Keratinocyte (primary cell): Measurements from ENCODE around the gene GRAMD1C. TPM values are rescaled to one million over a fixed set of nuclear protein-coding genes. Genes with fewer than 3 reads are reported as not detected.
A peak's percentile ranks its signal among the peaks of the same experiment; 100 is the strongest.

Experiments used
- DNase-seq: peaks from one replicate; pipeline ENCODE4 v3.0.0-alpha.2; 2011; ENCODE audit warnings: low read depth, missing footprints, low spot score
- FAIRE-seq: peaks from 2 replicates; lab custom pipeline; 2011; peaks lifted over from hg19 to GRCh38; lab: Jason Lieb, UNC
- H2AFZ ChIP-seq: 2 replicates; pipeline ENCODE4 v1.6.0; 2012; ENCODE audit warnings: low read length, control low read depth, inconsistent platforms; ENCODE audit not compliant: control insufficient read depth
- H3K27ac ChIP-seq: 2 replicates; pipeline ENCODE4 v1.5.1; 2011; ENCODE audit warnings: low read length; ENCODE audit not compliant: control insufficient read depth, insufficient read depth
- H3K27me3 ChIP-seq: 3 replicates; pipeline ENCODE4 v1.6.0; 2011; ENCODE audit warnings: low read length; ENCODE audit not compliant: control insufficient read depth, insufficient read depth; ENCODE audit errors: extremely low read depth
- H3K36me3 ChIP-seq, 2 experiments: 2 replicates in 1 of 2; 3 replicates in 1 of 2; pipeline ENCODE4 v1.5.1; 2011; ENCODE audit warnings: low read length in 2 of 2, mild to moderate bottlenecking in 1 of 2; ENCODE audit not compliant: control insufficient read depth in 2 of 2, insufficient read depth in 2 of 2; ENCODE audit errors: extremely low read depth in 1 of 2
- H3K4me1 ChIP-seq: 3 replicates; pipeline ENCODE4 v1.5.1; 2011; ENCODE audit warnings: low read length; ENCODE audit not compliant: control insufficient read depth, insufficient read depth; ENCODE audit errors: extremely low read depth
- H3K4me2 ChIP-seq: 3 replicates; pipeline ENCODE4 v1.6.0; 2011; ENCODE audit warnings: low read depth, low read length; ENCODE audit not compliant: control insufficient read depth, insufficient read depth; ENCODE audit errors: extremely low read depth
- H3K4me3 ChIP-seq, 3 experiments: fragments of 200-600 bp in 1 of 3; sonication (generic) in 1 of 3; 2 replicates in 2 of 3; 3 replicates in 1 of 3; pipeline ENCODE4 v1.5.1; 2011 to 2016; ENCODE audit warnings: low read length in 3 of 3, mild to moderate bottlenecking in 3 of 3, control low read depth in 2 of 3, inconsistent platforms in 1 of 3, low read depth in 1 of 3, mixed read lengths in 1 of 3, mixed run types in 1 of 3, moderate library complexity in 1 of 3; ENCODE audit not compliant: control insufficient read depth in 2 of 3, insufficient read depth in 2 of 3; ENCODE audit errors: extremely low read depth in 1 of 3
- H3K79me2 ChIP-seq: 2 replicates; pipeline ENCODE4 v1.6.0; 2012; ENCODE audit warnings: low read length; ENCODE audit not compliant: control insufficient read depth, insufficient read depth
- H3K9ac ChIP-seq: 3 replicates; pipeline ENCODE4 v1.6.0; 2011; ENCODE audit warnings: low read length; ENCODE audit not compliant: control insufficient read depth, insufficient read depth; ENCODE audit errors: extremely low read depth
- H3K9me1 ChIP-seq: 3 replicates; pipeline ENCODE4 v1.6.0; 2011; ENCODE audit warnings: low read length; ENCODE audit not compliant: control insufficient read depth, insufficient read depth; ENCODE audit errors: extremely low read depth
- H3K9me3 ChIP-seq: 2 replicates; pipeline ENCODE4 v1.5.1; 2012; ENCODE audit warnings: low read depth, low read length; ENCODE audit not compliant: control insufficient read depth
- H4K20me1 ChIP-seq: 3 replicates; pipeline ENCODE4 v1.6.0; 2011; ENCODE audit warnings: low read length; ENCODE audit not compliant: control insufficient read depth, insufficient read depth; ENCODE audit errors: extremely low read depth
- EZH2 ChIP-seq: IDR thresholded peaks from one replicate; pipeline ENCODE4 v1.6.1; 2012; ENCODE audit warnings: inconsistent platforms, mild to moderate bottlenecking, low read length, moderate library complexity
- dilution Hi-C: fragments of 300-500 bp; cut with MboI; formaldehyde crosslinking; loops from one replicate; pipeline ENCODE4 v1.7.0; 2020; ENCODE audit warnings: low sequenced_read_pairs; ENCODE audit not compliant: extremely low pct_ligation_motif_present
- polyA plus RNA-seq, 5 experiments: library from polyadenylated mRNA; depleted of rRNA in 3 of 5; stranded (reverse) in 3 of 5; stranded (forward) in 1 of 5; unstranded in 1 of 5; fragments of >200 nt; gene quantifications; 1 replicate in 1 of 5; 2 replicates in 3 of 5; 3 replicates in 1 of 5; pipeline versions ENCODE4 v1.2.1 to v1.2.3, GENCODE V29; 2011 to 2012; ENCODE audit warnings: missing spikeins in 2 of 5, low read depth in 1 of 5, low replicate concordance in 1 of 5
- TF ChIP-seq, protein P1 (sequence below), 3 experiments: IDR thresholded peaks in 1 of 3; conservative IDR thresholded peaks in 1 of 3; optimal IDR thresholded peaks in 1 of 3; 2 replicates in 2 of 3; 3 replicates in 1 of 3; pipeline versions ENCODE3 to v1.5.1; 2011; ENCODE audit warnings: low read length in 3 of 3, mild to moderate bottlenecking in 3 of 3, moderate library complexity in 2 of 3, control low read depth in 1 of 3, inconsistent platforms in 1 of 3; ENCODE audit not compliant: insufficient read depth in 2 of 3; ENCODE audit errors: extremely low read depth in 1 of 3

Gene GRAMD1C
- polyA plus RNA-seq, 1 donor (not counting 4 experiments of a cell fraction or from before 2014, with no cell fraction given), result 2.7 TPM

DNA sequence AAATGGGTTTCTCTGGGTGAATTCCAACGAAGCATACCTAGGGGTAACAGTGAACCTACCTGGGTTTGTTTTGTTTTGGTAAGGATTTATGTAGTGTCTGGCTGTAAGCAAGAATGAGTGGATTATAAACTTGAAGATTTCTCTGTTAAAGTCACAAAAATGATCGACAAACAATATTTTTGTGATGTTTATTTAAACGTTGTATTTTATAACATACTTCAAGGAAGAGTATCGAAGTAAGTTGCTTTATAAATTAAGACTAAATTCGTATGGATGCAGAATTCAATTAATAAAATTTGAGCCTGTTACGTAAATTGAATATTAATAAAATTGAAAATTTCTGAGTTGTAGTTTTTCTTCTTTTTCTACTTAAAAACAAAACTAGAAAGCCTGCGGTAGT is 108.2 kb downstream of the GRAMD1C start:
- Histone ChIP-seq H3K4me2 (peak overlapping the region; percentile 85), H3K36me3 (no peaks in the 10 kb centered on the region), H3K4me3 (peak overlapping the region; percentile 62 to 74 (median 69)), H3K9me3 (no peaks in the 10 kb centered on the region), H3K9me1 (no peaks in the 10 kb centered on the region), H3K27ac (no peak overlapping the region), H4K20me1 (no peaks in the 10 kb centered on the region), H3K4me1 (no peaks in the 10 kb centered on the region), H3K79me2 (no peaks in the 10 kb centered on the region), H3K27me3 (peaks cover 7% of the 10 kb centered on the region), H3K9ac (no peak overlapping the region), H2AFZ (no peak overlapping the region)
- DNase-seq (no peak), FAIRE-seq (no peak)
- TF ChIP-seq, protein P1, sequence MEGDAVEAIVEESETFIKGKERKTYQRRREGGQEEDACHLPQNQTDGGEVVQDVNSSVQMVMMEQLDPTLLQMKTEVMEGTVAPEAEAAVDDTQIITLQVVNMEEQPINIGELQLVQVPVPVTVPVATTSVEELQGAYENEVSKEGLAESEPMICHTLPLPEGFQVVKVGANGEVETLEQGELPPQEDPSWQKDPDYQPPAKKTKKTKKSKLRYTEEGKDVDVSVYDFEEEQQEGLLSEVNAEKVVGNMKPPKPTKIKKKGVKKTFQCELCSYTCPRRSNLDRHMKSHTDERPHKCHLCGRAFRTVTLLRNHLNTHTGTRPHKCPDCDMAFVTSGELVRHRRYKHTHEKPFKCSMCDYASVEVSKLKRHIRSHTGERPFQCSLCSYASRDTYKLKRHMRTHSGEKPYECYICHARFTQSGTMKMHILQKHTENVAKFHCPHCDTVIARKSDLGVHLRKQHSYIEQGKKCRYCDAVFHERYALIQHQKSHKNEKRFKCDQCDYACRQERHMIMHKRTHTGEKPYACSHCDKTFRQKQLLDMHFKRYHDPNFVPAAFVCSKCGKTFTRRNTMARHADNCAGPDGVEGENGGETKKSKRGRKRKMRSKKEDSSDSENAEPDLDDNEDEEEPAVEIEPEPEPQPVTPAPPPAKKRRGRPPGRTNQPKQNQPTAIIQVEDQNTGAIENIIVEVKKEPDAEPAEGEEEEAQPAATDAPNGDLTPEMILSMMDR (optimal IDR thresholded peaks at IDR 0.05 in 1 of 3, IDR thresholded peaks at IDR 0.05 in 1 of 3, conservative IDR thresholded peaks at IDR 0.05 in 1 of 3; ENCODE audit: extremely low read depth in 1 of 3, insufficient read depth in 2 of 3, low read length in 3 of 3), result no peak
- no peak for TF ChIP-seq EZH2
- dilution Hi-C loops, result no loop called here

DNA sequence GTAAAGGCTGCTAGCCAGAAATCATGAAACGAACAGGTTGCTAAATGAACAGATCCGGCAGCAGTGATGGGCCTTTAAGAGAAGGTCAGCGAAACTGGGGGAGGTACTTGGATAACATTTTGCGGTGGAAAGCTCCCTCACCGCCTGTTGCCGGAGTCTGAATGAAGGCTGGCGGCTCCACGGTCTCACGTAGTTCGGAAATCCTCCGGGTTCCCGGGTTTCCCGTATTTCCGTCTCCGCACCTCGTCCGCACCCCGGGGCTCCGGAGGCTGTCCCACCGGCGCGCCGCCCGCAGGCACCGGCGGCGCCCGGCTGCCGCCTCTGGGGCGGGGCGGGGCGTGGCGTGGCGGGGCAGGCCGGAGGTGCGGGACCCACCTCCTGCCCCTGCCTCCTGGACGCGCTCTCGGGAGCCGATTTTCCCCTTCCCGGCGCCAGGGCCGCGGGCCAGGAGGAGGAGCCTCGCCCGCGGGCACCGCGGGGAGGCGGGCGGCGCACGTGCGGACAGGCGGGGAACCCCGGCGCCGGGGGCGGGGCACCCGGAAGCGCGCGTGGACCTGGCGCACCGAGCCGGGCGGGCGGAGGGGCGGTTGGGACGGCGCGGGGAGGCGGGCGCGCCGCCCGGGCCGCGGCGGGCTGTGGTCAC is 108.9 kb downstream of the GRAMD1C start, which contains the start of gene ZDHHC23:
Gene ZDHHC23, plus strand, starts transcription at position 642 of the 643 bp plus-strand sequence. CDS start 790 bp downstream, outside the sequence.
- Histone ChIP-seq H3K79me2 (no peaks in the 10 kb centered on the region), H4K20me1 (no peaks in the 10 kb centered on the region), H3K9me3 (no peaks in the 10 kb centered on the region), H3K4me3 (peak within 1 kb of the TSS; percentile 62 to 74 (median 69)), H3K4me2 (peak within 1 kb of the TSS; percentile 85), H3K9me1 (no peaks in the 10 kb centered on the region), H2AFZ (peak within 1 kb of the TSS; percentile 81), H3K9ac (peak within 1 kb of the TSS; percentile 56), H3K4me1 (no peaks in the 10 kb centered on the region), H3K36me3 (no peaks in the 10 kb centered on the region), H3K27me3 (peaks cover 7% of the 10 kb centered on the region), H3K27ac (no peak within 1 kb of the TSS)
- dilution Hi-C loops, result no loop called here
- DNase-seq (no peak), FAIRE-seq (no peak)
- TF ChIP-seq, protein P1 (optimal IDR thresholded peaks at IDR 0.05 in 1 of 3, IDR thresholded peaks at IDR 0.05 in 1 of 3, conservative IDR thresholded peaks at IDR 0.05 in 1 of 3; ENCODE audit: extremely low read depth in 1 of 3, insufficient read depth in 2 of 3, low read length in 3 of 3), result no peak
- no peak for TF ChIP-seq EZH2
